Suppressor macrophage (primary cell): ENCODE data around the gene PTGDS.

Experiments
- DNase-seq, 4 experiments: peaks; one replicate each; pipeline ENCODE4 v3.0.0-alpha.2; 2020 to 2022

Gene PTGDS

DNA sequence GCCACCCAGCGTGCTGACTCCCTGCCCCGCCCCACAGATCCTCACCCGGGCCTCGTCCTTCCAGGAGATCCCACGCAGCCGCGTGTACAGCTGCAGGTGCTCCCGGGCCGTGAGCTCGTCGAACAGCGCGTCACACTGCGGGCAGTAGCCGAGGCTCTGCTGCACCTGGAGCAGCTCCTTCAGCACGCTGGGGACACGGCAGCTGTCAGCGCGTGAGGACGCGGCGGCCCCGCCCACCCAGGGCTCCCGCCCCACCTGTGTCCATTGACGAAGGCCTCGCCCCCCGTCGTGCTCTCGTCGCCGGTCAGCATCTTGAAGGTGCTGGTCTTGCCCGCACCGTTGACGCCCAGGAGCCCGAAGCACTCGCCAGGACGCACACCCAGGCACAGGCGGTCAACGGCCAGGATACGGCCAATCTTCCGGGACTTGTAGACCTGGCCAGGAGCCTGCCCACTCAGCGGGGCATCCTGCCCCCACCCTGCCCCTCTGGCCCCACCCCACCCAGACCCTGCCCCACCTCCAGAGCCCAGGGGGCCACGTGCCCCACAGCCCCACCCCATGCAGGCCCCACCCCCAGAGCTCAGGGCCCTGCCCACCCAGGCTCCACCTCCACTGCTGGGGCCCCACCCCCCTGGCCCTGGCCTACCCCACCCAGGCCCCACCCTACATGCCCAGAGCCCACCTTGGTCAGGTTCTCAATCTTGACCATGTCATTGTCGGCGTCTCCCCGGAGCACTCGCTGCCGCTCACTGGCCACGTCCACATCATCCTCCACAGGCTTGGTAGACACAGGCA, 32.8 kb downstream of the PTGDS start:
- no peak for DNase-seq

DNA sequence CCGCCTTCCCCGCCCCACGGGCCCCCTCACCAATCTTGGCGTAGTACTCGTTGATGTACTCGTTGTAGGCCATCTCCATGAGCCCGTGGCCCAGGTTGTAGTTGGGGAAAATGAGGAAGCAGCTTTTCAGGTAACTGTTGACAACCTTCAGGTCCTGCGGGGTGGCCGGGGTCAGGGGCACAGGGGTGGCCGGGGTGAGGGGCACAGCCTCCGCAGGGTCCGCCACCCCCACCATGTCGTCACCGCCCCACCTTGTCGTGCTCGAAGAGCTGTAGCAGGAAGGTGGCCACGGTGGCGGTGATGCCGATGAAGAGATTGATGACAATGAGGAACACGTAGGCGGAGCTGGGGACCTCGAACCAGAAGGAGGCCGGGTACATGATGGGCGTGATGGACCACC, 33.9 kb downstream of the PTGDS start:
- DNase-seq: no peak

DNA sequence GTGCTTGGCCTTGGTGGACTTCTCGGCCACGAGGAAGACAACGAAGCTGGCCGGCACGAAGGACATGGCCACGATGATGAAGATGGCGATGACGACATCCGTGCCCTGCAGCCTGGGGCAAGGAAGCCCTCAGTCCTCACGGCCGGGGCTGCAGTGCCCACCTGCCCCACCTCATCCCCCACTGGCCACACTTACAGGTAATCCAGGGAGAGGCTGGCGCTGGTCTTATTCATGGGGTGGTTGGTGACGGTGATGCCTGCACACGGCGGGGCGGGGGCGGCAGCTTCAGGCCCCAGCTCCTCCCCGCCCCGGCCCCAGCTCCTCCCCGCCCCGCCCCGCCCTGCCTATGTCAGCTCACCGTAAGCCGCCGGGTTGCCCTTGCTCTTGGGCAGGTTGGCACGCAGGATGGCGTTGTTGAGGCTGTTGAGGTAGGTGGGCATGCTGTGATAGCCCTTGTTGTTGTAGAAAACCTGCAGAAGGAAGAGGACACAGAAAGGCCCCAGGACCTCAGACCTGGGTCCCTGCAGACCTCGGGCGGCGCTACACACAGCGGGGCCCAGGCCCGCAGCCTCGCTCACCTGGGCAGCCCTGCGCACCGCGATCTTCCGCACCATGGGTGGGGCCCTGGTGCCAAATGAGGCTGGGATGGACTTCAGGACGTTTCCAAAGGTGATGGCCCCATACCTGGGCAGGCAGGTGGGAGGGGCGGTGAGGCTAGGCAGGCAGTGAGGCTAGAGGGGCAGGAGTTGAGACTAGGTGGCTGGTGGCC, 34.8 kb downstream of the PTGDS start:
- DNase-seq: no peak

DNA sequence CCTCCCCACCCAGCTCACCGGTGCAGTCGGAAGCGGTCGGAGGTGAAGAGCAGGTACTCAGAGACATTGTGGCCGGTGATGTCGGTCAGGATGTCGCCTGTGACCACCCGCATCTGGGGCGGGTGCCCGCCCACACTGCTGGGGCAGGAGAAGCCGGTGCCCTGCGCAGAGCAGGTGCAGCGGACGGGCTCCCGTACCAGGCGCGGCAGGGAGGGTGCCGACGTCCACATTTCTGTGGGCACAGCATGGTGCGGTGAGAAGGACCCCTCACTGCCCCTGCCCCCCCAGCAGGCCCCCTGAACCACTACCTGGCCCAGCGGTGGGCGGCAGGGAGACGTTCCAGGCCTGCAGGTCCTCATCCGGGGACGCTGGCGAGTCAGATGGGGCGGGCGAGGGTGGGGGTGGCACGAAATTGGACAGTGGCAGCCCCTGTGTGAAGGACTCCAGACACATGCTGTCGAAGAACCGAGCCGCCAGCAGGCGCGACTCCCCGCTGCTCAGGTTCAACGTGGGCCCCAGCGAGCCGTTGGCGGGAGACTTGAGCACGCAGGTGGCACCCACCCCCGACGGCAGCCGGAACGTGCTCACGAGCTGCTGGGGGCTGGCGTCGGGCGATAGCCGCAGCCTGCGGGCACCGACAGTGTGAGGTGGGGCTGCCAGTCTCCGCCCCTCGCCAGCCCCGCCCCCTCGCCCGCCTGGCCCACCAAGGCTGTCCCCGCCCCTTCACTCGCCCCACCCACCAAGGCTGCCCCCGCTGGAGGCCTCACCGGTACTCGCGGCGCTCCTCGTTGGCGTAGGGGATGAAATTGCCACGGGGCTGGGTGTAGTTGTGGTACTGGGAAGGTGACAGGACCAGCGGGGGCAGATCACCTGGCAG, 35.6 kb downstream of the PTGDS start:
- no peak for DNase-seq

GRCh38 chr9:137013571-137013940, 36.3 kb downstream of the PTGDS start:
- DNase-seq: no peak

DNA sequence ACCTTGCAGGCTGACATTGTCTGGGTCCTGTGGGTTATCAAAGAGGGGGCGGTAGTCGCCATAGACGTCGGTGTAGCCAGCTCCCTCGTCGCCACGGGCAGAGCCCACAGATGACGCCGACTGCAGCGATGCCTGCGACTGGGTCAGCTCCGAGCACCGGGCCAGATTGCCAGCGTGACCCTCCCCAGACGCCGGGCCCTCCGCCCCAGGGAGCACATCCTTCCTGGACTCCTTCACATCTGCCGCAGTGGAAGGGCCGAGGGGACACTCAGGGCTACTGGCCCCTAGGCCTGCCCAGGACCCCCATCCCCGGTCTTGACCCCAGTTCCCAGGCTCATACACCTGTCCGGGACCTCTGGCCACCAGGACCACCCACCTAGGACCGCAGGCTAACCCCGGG, 36.9 kb downstream of the PTGDS start:
- DNase-seq: no peak

DNA sequence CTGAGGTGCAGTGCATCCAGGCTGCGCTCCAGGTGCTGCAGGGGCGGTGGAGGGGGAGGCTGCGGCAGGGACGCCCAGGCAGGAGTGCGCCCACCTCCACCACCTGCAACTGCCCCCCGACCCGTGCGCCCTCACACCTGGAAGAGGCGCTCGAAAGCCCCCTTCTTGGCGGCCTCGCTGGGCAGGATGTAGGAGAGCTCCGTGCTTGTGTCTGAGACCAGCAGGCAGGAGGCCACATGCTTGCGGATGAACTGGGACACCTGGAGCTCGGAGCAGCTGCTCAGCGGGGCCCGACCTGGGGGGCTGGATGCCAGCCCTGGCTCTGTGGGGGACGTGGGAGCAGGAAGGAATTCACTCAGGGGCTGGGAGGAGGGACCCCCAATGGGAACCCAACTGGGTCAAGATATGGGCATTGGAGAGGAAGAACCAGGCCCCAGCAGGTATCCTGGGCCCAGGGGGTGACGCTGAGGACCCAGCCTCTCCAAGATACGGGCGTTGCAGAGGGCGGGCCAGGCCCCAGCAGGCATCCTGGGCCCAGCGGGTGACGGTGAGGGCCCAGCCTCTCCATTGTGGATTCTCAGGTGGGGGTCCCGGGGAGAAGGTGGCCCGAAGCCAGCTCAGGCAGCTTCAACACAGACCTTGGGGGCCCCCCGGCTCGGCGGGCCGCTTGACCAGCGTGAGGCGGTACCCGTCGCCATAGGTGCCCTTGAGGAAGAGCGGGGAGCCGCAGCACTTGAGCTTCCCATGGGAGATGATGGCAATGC, 37.7 kb downstream of the PTGDS start:
- DNase-seq: no peak

- DNase-seq: no peak
Observed at GRCh38 chr9:137015540-137015930, 38.2 kb downstream of the PTGDS start.

DNA sequence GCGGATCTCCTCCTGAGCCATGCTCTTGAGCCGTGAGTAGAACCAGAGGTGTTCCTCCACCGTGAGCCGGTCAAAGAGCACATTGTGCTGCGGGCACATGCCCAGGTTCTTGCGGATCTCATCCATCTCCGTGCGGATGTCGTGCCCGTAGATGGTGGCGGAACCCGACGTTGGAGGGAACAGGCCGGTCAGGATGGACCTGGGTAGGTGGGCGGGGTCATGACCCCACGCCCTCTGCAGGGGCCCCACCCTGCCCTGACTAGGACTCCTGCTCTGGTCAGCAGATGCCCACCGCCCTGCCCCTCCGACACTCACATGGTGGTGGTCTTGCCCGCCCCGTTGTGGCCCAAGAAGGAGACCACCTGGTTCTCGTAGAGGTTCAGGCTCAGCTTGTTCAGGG, 38.7 kb downstream of the PTGDS start:
- DNase-seq: no peak

DNA sequence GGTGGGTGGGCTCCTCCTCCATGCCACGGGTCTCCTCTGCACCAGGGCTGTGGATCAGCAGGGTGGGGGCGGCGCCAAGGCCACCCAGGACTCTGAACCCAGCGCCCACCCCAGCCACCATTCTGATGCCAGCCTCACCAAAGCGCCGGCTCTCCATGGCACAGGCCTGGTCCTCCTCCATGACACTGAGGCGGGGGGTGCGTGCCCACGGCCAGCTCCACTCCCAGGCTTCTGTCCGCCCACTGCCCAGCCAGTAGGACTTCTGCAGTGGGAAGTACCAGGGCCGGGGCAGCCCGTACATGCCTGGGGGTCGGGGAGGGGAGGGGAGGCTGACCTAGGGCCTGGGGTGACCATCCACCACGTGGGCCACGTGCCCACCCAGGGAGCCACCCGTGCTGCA, 39.1 kb downstream of the PTGDS start:
- DNase-seq: no peak

GRCh38 chr9:137017071-137017470, 39.8 kb downstream of the PTGDS start:
- DNase-seq: no peak

- DNase-seq: no peak
Observed at GRCh38 chr9:137017791-137018497, 40.6 kb downstream of the PTGDS start.

DNA sequence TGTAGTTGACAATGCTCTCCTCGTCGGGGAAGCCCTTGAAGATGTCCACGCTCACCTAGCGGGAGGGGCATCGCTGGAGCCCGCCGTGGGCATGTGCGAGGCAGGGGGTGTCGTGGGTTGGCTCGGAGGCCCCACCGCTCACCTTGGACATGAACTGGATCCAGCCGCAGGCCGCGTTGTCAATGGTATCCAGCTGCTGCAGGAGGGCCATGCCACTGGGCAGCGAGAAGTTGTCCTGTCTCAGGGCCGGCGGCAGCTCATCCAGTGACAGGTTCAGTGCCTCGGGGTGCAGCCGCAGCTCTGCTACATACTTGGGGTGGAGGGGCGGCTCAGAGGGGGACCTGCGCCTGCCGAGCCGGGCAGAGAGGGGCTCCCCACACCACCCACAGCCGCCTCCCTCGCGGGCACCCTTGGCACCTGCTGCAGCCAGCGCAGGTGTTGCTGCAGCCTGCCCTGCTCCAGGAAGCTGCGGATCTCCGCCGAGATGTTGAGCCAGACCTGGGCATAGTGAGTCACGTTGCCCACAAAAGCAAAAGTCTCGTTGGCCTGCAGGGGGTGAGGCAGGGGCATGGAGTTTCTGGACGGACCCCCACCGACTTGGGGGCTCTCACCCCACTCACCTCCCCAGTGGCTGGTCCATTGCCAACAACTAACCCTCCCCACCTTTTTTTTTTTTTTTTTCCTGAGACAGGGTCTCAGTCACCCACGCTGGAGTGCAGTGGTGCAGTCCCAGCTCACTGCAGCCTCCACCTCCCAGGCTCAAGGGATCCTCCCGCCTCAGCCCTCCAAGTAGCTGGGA, 41.7 kb downstream of the PTGDS start:
- DNase-seq: no peak

DNA sequence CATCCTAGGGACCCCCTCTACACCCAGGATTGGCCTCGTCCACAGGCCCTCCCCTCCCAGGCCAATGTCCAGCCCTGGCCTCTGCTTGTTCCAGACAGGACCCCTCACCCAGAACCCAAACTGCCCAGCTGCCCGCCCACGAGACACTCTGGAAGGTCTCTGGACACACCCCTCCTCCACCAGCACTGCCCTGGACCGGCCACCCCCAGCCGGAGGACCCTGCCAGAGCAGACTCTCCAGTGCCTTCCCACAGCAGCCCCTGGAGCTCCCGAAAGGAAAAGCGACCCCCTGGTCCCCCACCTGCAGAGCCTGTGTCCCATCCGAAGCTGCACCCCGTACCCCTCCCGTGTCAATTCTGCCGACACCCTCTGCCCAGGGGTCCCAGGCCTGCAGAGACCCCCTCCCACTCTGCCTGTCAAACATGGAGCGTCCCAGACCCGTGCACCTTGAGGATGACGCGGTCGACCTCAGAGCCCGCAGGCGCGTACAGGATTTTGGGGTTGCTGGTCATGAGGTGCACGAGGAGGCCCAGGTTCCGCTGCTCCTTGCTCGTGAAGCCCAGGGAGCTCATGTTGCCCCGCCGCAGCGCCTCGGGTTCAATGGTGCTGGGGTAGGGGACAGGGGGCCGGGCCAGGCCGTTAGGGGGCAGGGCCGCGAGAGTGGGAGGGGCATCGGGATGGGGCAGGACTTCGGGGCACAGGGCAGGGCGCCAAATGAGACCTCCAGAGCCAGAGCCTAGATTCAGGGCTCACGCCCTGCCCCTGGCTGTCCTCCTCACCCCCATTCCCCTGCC, 42.8 kb downstream of the PTGDS start:
- DNase-seq: no peak

DNA sequence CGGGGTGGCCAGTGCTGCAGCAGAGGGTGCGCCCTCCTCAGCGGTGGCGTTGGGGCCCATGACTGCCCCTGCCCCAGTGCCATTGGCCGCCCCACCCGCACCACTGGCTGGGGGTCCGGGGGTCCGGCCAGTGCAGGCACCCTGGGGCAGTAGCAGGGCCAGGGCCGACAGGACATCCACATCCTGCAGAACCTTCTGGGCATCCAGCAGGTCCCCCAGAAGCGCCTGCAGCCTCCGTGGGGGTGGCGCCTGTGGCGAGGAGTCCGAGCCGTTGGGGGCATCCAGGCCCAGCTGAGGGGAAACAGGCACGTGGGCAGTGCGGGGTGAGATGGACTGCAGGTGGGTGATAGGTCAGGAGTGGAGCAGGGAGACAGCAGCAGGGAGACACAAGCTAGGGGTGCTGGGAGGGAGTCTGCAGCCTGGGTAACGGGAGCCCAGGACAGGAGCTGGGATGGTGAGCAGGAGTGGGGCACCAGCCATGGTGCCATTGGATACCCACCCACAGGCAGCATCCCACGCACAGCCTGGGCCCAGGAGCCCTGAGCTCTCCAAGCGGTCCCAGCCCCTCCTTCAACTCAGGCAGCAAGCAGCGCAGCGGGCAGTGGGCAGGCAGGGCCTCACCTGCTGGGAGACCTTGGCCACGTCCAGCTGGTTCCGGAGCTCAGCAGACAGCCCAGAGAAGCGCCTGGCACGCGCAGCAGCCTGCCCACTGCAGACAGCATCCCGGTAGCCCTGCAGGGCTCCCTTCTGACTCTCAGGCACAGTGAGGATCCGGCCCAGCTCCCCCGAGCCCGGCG, 43.7 kb downstream of the PTGDS start:
- no peak for DNase-seq

GRCh38 chr9:137021568-137021978, 44.3 kb downstream of the PTGDS start:
- DNase-seq: no peak

DNA sequence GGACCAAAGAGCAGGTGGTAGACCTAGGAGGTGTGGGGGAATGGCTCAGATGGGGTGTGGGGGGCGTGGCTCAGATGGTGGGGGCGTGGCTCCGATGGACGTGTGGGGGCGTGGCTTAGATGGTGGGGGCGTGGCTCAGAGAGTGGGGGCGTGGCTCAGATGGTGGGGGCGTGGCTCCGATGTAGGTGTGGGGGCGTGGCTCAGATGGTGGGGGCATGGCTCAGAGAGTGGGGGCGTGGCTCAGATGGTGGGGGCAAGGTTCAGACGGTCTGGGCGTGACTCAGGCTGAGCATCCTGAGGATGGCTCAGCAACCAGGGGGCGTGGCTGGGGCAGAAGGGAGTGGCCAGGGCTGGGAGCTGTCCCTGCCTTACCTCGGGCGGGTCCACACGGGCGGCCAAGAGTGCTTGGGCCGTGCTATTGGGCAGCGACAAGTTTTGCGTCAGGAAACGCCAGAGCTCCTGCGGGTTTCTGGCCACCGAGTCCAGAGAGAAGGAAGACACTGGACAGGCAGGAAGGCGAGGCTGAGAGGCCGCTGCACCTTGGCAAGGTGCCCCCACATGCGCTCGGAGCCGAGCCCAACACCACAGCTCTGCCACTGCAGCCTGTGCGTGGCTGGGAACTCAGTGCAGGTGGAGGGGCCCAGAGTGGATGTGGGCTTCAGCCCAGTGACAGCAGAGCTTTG, 44.8 kb downstream of the PTGDS start:
- peak; percentile 64 to 79 (median 72) for DNase-seq

DNA sequence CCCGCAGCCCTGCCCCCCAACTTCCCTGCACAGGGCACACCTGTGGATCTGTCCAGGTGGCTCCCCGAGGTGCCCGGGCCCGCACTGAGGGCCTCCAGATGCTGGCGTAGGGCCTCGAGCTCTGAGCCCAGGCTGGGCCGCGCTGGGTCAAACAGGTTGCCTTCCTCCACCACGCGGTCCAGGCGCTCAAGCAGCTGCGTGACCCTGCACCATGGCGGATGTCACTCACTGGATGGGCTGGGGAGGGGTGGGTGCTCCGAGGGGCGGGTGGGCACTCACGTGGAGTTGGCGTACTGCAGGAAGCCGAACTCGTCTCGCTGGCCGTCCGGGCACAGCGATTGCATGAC, 45.3 kb downstream of the PTGDS start:
- DNase-seq: no peak

GRCh38 chr9:137023157-137023556, 45.9 kb downstream of the PTGDS start:
- DNase-seq: no peak
